Measurements from ENCODE around the gene SOX4.

SOX4 gene

DNA sequence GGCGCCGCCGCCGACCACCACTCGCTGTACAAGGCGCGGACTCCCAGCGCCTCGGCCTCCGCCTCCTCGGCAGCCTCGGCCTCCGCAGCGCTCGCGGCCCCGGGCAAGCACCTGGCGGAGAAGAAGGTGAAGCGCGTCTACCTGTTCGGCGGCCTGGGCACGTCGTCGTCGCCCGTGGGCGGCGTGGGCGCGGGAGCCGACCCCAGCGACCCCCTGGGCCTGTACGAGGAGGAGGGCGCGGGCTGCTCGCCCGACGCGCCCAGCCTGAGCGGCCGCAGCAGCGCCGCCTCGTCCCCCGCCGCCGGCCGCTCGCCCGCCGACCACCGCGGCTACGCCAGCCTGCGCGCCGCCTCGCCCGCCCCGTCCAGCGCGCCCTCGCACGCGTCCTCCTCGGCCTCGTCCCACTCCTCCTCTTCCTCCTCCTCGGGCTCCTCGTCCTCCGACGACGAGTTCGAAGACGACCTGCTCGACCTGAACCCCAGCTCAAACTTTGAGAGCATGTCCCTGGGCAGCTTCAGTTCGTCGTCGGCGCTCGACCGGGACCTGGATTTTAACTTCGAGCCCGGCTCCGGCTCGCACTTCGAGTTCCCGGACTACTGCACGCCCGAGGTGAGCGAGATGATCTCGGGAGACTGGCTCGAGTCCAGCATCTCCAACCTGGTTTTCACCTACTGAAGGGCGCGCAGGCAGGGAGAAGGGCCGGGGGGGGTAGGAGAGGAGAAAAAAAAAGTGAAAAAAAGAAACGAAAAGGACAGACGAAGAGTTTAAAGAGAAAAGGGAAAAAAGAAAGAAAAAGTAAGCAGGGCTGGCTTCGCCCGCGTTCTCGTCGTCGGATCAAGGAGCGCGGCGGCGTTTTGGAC is 2.0 kb downstream of the SOX4 start:
- H3K36me3 ChIP-seq (ENCODE audit: insufficient read depth, low read depth, low read length), result peaks cover 39% of the 10 kb centered on the region
- H3K9ac ChIP-seq (ENCODE audit: low read depth, low read length), result peak overlapping the region; percentile 91
- peak overlapping the region; percentile 83 for H3K27ac ChIP-seq (ENCODE audit: low read length)
- H3K4me1 ChIP-seq (ENCODE audit: insufficient read depth, low read length), result peaks cover 19% of the 10 kb centered on the region
- H3K4me3 ChIP-seq (ENCODE audit: low read length), result peak overlapping the region; percentile 84
- H3K27me3 ChIP-seq (ENCODE audit: insufficient read depth, low read length), result no peaks in the 10 kb centered on the region
- no peaks in the 10 kb centered on the region for H3K9me3 ChIP-seq (ENCODE audit: insufficient read depth, low read depth, low read length)

GRCh38 chr6:21596145-21596948 is 2.8 kb downstream of the SOX4 start:
- H3K9me3 ChIP-seq (ENCODE audit: insufficient read depth, low read depth, low read length), result no peaks in the 10 kb centered on the region
- H3K27me3 ChIP-seq (ENCODE audit: insufficient read depth, low read length), result no peaks in the 10 kb centered on the region
- H3K4me3 ChIP-seq (ENCODE audit: low read length), result peak overlapping the region; percentile 84
- peaks cover 39% of the 10 kb centered on the region for H3K36me3 ChIP-seq (ENCODE audit: insufficient read depth, low read depth, low read length)
- H3K27ac ChIP-seq (ENCODE audit: low read length), result peak overlapping the region; percentile 83
- peak overlapping the region; percentile 91 for H3K9ac ChIP-seq (ENCODE audit: low read depth, low read length)
- H3K4me1 ChIP-seq (ENCODE audit: insufficient read depth, low read length), result peaks cover 19% of the 10 kb centered on the region

DNA sequence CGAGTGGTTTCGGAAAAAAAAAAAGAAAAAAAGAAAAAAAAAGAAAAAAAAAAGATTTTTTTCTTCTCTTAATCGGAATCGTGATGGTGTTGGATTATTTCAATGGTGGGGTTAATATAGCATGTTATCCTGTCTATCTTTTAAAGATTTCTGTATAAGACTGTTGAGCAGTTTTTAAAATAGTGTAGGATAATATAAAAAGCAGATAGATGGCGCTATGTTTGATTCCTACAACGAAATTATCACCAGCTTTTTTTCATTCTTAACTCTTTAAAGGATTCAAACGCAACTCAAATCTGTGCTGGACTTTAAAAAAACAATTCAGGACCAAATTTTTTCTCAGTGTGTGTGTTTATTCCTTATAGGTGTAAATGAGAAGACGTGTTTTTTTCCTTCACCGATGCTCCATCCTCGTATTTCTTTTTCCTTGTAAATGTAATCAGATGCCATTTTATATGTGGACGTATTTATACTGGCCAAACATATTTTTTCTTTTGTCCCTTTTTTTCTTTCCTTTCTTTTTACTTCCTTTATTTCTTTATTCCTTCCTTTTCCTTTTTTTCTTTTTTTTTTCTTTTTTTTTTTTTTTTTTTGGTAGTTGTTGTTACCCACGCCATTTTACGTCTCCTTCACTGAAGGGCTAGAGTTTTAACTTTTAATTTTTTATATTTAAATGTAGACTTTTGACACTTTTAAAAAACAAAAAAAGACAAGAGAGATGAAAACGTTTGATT is 3.6 kb downstream of the SOX4 start:
- Histone ChIP-seq H3K27me3 (ENCODE audit: insufficient read depth, low read length) (no peaks in the 10 kb centered on the region), H3K36me3 (ENCODE audit: insufficient read depth, low read depth, low read length) (peaks cover 39% of the 10 kb centered on the region), H3K4me1 (ENCODE audit: insufficient read depth, low read length) (peaks cover 19% of the 10 kb centered on the region), H3K27ac (ENCODE audit: low read length) (no peak overlapping the region), H3K9me3 (ENCODE audit: insufficient read depth, low read depth, low read length) (no peaks in the 10 kb centered on the region), H3K4me3 (ENCODE audit: low read length) (peak overlapping the region; percentile 84), H3K9ac (ENCODE audit: low read depth, low read length) (peak overlapping the region; percentile 91)

- Histone ChIP-seq H3K36me3 (ENCODE audit: insufficient read depth, low read depth, low read length) (peaks cover 39% of the 10 kb centered on the region), H3K27ac (ENCODE audit: low read length) (no peak overlapping the region), H3K4me1 (ENCODE audit: insufficient read depth, low read length) (peaks cover 17% of the 10 kb centered on the region), H3K9me3 (ENCODE audit: insufficient read depth, low read depth, low read length) (no peaks in the 10 kb centered on the region), H3K9ac (ENCODE audit: low read depth, low read length) (peak overlapping the region; percentile 91), H3K27me3 (ENCODE audit: insufficient read depth, low read length) (no peaks in the 10 kb centered on the region), H3K4me3 (ENCODE audit: low read length) (peak overlapping the region; percentile 84)
Measured at GRCh38 chr6:21597801-21598673, 4.5 kb downstream of the SOX4 start.

- Histone ChIP-seq H3K27ac (ENCODE audit: low read length) (no peak overlapping the region), H3K4me1 (ENCODE audit: insufficient read depth, low read length) (peaks cover 17% of the 10 kb centered on the region), H3K4me3 (ENCODE audit: low read length) (peak overlapping the region; percentile 84), H3K9ac (ENCODE audit: low read depth, low read length) (peak overlapping the region; percentile 91; the same call in 1 of the 2 replicates), H3K36me3 (ENCODE audit: insufficient read depth, low read depth, low read length) (peaks cover 39% of the 10 kb centered on the region), H3K27me3 (ENCODE audit: insufficient read depth, low read length) (no peaks in the 10 kb centered on the region), H3K9me3 (ENCODE audit: insufficient read depth, low read depth, low read length) (no peaks in the 10 kb centered on the region)
Measured at GRCh38 chr6:21598674-21599023, 5.1 kb downstream of the SOX4 start.

GRCh38 chr6:21599051-21599696 is 5.6 kb downstream of the SOX4 start:
- H3K4me3 ChIP-seq (ENCODE audit: low read length), result peak overlapping the region; percentile 84
- peaks cover 39% of the 10 kb centered on the region for H3K36me3 ChIP-seq (ENCODE audit: insufficient read depth, low read depth, low read length)
- no peaks in the 10 kb centered on the region for H3K27me3 ChIP-seq (ENCODE audit: insufficient read depth, low read length)
- H3K9ac ChIP-seq (ENCODE audit: low read depth, low read length), result peak overlapping the region; percentile 91
- no peaks in the 10 kb centered on the region for H3K9me3 ChIP-seq (ENCODE audit: insufficient read depth, low read depth, low read length)
- peaks cover 17% of the 10 kb centered on the region for H3K4me1 ChIP-seq (ENCODE audit: insufficient read depth, low read length)
- H3K27ac ChIP-seq (ENCODE audit: low read length), result no peak overlapping the region

GRCh38 chr6:21601339-21601923 is 7.9 kb downstream of the SOX4 start:
- Histone ChIP-seq H3K9me3 (ENCODE audit: insufficient read depth, low read depth, low read length) (no peaks in the 10 kb centered on the region), H3K4me1 (ENCODE audit: insufficient read depth, low read length) (peaks cover 17% of the 10 kb centered on the region), H3K36me3 (ENCODE audit: insufficient read depth, low read depth, low read length) (peaks cover 30% of the 10 kb centered on the region), H3K9ac (ENCODE audit: low read depth, low read length) (no peak overlapping the region), H3K27me3 (ENCODE audit: insufficient read depth, low read length) (no peaks in the 10 kb centered on the region), H3K4me3 (ENCODE audit: low read length) (no peak overlapping the region), H3K27ac (ENCODE audit: low read length) (no peak overlapping the region)

DNA sequence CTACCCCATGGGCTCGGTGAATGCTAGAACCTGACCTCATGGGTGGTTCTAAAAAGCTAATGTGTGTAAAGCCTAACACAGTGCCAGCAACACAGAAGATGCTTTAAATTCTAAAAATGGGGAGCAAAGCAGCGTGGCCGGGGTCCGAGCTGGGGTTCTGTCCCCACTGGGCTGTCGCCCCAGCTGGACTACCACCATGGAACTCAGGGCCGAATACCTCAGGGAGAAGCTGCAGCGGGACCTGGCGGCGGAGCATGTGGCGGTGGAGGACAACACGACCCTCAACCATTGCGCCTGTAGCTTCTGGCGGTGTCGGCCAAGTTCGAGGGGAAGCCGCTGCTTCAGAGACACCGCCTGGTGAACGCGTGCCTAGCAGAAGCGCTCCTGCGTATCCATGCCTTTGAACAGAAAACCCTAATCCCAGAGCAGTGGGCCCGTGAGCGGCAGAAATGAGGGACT is 8.4 kb downstream of the SOX4 start:
- no peaks in the 10 kb centered on the region for H3K9me3 ChIP-seq (ENCODE audit: insufficient read depth, low read depth, low read length)
- H3K27me3 ChIP-seq (ENCODE audit: insufficient read depth, low read length), result no peaks in the 10 kb centered on the region
- H3K27ac ChIP-seq (ENCODE audit: low read length), result no peak overlapping the region
- no peak overlapping the region for H3K9ac ChIP-seq (ENCODE audit: low read depth, low read length)
- no peak overlapping the region for H3K4me3 ChIP-seq (ENCODE audit: low read length)
- peaks cover 27% of the 10 kb centered on the region for H3K36me3 ChIP-seq (ENCODE audit: insufficient read depth, low read depth, low read length)
- peaks cover 17% of the 10 kb centered on the region for H3K4me1 ChIP-seq (ENCODE audit: insufficient read depth, low read length)

- peaks cover 18% of the 10 kb centered on the region; the same call in 1 of the 2 replicates for H3K36me3 ChIP-seq (ENCODE audit: insufficient read depth, low read depth, low read length)
- H3K27ac ChIP-seq (ENCODE audit: low read length), result no peak overlapping the region
- H3K9me3 ChIP-seq (ENCODE audit: insufficient read depth, low read depth, low read length), result no peaks in the 10 kb centered on the region
- no peak overlapping the region for H3K9ac ChIP-seq (ENCODE audit: low read depth, low read length)
- no peak overlapping the region for H3K4me3 ChIP-seq (ENCODE audit: low read length)
- H3K27me3 ChIP-seq (ENCODE audit: insufficient read depth, low read length), result no peaks in the 10 kb centered on the region
- H3K4me1 ChIP-seq (ENCODE audit: insufficient read depth, low read length), result peaks cover 17% of the 10 kb centered on the region
Measured at GRCh38 chr6:21603082-21603952, 9.8 kb downstream of the SOX4 start.
